ENCODE data around the gene CTNNA3.

DNA sequence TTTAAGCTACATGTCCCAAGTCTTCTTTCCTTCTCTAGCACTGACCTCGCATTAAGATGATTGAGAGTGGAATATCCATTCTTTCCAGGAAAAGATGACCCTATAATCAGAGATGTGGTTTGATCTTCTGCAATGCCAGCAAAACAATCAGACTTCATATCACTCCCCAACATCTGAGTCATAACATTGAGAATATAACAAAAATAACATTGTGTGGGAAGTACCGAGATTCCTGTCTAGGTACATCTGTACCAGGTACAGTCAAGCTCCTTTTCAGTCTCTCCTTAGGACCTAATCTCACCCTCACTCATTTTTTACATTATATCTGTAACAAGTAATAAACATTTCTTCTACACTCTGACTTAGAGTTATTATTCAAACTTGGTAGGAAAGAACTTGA is 568.6 kb downstream of the CTNNA3 start:
- TF ChIP-seq, protein P1, sequence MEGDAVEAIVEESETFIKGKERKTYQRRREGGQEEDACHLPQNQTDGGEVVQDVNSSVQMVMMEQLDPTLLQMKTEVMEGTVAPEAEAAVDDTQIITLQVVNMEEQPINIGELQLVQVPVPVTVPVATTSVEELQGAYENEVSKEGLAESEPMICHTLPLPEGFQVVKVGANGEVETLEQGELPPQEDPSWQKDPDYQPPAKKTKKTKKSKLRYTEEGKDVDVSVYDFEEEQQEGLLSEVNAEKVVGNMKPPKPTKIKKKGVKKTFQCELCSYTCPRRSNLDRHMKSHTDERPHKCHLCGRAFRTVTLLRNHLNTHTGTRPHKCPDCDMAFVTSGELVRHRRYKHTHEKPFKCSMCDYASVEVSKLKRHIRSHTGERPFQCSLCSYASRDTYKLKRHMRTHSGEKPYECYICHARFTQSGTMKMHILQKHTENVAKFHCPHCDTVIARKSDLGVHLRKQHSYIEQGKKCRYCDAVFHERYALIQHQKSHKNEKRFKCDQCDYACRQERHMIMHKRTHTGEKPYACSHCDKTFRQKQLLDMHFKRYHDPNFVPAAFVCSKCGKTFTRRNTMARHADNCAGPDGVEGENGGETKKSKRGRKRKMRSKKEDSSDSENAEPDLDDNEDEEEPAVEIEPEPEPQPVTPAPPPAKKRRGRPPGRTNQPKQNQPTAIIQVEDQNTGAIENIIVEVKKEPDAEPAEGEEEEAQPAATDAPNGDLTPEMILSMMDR (IDR thresholded peaks at IDR 0.05), result no peak
- TF ChIP-seq POLR2A (IDR thresholded peaks at IDR 0.05), result no peak
- TF ChIP-seq EP300 (IDR thresholded peaks at IDR 0.05), result no peak

Data from upper lobe of left lung (tissue), 4 donors.